GM04503 (cell line): ENCODE results near the gene COPS7A.
"Not testable (repeated sequence)": the region's sequence is repeated elsewhere in the genome, so short reads cannot be mapped to it uniquely, and the experiment has no call there.

Experiments used
- DNase-seq: peaks from one replicate; pipeline ENCODE4 v3.0.0-alpha.2; 2012; ENCODE audit warnings: low read depth

Gene COPS7A

DNA sequence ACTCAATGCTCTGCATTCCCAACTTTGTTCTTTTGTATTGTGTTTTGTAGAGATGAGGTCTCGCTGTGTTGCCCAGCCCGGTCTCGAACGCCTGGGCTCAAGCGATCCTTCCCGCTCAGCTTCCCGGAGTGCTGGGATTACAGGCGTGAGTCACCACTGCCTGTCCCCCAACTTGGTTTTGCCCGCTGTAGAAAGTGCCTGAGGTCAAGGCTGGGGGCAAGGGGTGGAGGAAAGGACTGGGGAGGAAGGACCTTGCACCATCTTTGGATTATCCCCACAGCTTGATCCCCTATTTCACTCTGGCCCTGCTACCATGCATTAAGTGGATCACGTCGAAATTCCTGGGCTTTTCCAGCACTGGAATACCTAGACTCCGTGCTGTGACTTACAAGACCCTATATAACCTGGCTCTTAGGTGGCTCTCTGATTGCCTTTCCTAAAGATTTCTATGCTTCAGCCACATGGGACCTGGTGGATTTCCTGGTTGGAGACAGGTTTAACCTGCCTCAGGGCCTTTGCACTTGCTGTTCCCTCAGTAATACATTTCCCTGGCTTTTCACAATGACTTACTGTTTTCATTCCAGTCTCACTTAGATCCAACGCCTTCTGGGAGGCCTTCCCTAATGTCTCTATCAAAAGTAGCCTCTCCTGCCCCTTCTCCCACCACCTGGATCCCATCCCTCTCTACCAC, 22.6 kb upstream of the COPS7A start:
- no peak for DNase-seq

- no peak for DNase-seq
These were observed 20.2 kb upstream of the COPS7A start for GRCh38 chr12:6703631-6704030.

- DNase-seq, result not testable (repeated sequence)
These were observed 15.5 kb upstream of the COPS7A start for GRCh38 chr12:6708351-6708750.

- DNase-seq, result no peak
These were observed 14.9 kb upstream of the COPS7A start for GRCh38 chr12:6708960-6709394.

DNA sequence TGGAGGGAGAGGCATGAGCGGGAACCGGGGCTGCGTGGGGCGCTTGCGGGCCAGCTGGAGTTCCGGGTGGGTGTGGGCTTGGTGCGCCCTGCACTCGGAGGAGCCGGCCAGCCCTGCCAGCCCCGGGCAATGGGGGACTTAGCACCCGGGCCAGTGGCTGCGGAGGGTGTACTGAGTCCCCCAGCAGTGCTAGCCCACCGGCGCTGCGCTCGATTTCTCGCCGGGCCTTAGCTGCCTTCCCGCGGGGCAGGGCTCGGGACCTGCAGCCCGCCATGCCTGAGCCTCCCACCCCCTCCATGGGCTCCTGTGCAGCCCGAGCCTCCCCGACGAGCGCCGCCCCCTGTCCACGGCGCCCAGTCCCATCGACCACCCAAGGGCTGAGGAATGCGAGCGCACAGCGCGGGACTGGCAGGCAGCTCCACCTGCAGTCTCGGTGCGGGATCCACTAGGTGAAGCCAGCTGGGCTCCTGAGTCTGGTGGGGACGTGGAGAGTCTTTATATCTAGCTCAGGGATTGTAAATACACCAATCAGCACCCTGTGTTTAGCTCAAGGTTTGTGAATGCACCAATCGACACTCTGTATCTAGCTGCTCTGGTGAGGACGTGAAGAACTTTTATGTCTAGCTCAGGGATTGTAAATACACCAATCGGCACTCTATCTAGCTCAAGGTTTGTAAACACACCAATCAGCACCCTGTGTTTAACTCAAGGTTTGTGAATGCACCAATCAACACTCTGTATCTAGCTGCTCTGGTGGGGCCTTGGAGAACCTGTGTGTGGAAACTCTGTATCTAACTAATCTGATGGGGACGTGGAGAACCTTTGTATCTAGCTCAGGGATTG, 7.6 kb upstream of the COPS7A start:
- DNase-seq, result not testable (repeated sequence)

- DNase-seq, result no peak
These were observed 6.9 kb upstream of the COPS7A start for GRCh38 chr12:6716874-6717437.

- no peak for DNase-seq
These were observed 983 bp upstream of the COPS7A start for GRCh38 chr12:6722863-6723262.

GRCh38 chr12:6724409-6724797, 557 bp downstream of the COPS7A start:
- DNase-seq, result peak; percentile 2

DNA sequence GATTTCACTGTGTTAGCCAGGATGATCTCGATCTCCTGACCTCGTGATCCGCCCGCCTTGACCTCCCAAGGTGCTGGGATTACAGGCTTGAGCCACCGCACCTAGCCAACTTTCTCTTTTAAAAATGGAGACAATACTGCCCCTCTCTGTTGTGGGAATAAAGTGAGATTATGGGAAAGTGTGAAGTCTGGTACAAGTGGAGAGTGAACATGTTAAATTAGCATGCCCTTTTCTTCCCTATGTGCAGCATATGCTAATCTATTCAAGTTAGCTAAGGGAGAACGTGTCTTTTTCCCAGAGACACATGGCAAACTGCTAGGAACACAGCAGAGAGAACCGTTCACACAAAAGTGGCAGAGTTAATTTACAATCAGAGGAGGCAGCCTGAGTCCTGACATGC, 1.5 kb downstream of the COPS7A start:
- no peak for DNase-seq

GRCh38 chr12:6729186-6729585, 5.3 kb downstream of the COPS7A start:
- DNase-seq, result no peak

DNA sequence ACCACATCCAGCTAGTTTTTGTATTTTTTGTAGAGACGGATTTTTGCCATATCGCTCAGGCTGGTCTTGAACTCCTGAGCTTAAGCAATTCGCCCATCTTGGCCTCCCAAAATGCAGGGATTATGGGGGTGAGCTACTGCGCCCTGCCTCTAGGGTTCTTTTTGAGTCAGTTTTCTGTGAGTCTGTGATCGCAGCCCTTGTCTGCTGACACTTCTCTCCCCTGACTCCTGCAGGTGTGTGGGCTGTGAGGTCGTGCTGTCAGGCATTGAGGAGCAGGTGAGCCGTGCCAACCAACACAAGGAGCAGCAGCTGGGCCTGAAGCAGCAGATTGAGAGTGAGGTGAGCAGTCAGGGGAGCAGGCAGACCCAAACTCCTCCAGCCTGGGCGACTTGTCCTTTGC, 6.3 kb downstream of the COPS7A start:
- no peak for DNase-seq

DNA sequence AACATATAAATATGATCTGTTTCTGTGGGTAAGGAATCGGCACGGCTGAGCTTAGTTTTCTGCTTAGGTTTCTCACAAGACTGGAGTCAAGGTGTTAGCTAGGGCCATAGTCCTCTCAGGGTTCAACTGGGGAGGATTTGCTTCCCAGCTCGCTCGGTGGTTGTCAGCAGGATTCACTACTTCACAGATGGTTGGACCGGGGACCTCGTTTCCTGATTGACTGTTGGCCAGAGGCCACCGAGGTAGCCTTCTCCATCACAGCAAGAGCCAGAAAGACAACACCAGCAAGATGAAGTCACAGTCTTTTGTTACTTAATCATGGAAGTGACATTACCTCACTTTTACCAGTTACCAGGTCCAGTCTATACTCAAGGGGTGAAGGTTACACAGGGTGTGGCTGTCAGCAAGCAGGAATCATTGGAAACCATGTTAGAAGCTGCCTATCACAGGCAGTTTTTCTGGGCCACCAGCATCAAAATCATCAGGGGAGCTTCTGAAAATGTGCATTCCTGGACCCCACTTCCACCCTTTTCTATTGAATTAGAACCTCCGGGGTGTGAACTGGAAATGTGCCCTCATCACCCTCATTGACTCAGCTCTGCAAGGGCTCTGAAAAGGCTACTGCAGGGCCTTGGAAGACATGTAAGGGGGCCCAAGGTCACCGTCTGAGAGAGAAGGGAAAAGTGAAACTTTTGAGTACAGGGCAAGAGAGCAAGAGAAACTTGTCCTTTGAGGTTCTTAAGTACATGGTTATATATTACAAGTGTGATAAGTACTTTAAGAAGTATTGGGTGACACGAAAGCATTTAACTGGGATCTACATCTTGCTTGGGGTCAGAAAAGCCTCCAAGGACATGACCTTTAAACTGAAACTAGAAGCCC, 10.9 kb downstream of the COPS7A start:
- no peak for DNase-seq

DNA sequence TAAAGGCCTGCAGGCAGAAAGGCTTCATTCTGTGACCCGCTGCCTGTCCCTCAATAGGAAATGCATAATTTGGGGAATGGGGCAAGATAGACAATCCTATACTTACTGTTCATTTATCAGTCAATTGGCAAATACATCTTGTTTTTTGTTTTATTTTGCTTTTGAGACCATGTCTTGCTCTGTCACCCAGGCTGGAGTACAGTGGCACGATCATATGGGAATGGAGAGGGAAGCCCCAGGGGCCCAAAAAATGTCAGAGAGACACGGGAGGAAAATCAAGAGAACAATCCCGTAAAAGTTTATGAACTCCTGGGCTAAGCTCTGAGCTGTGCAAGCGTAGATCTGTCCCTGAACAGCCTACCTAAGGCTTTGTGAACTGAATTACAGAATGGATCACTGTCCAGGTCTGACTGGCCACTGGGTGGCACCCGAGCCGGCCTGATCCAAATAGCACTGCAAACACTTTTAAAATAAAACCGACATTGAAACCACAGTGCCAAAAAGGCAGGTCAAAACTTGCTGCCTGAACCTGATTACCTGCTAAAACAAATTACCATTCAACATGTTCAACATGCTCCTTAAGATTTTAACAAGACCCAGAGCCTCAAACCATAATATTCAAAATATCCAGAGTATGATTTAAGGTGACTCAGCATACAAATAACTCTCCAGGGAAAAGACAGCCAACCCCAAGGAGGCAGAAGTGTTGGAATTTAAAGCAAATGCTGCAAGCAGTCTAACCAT, 11.8 kb downstream of the COPS7A start:
- peak; percentile 35 for DNase-seq

- DNase-seq, result no peak
These were observed 12.9 kb downstream of the COPS7A start for GRCh38 chr12:6736754-6737153.

- not testable (repeated sequence) for DNase-seq
These were observed 18.2 kb downstream of the COPS7A start for GRCh38 chr12:6742080-6742479.

- DNase-seq, result no peak
These were observed 19.0 kb downstream of the COPS7A start for GRCh38 chr12:6742834-6743233.

DNA sequence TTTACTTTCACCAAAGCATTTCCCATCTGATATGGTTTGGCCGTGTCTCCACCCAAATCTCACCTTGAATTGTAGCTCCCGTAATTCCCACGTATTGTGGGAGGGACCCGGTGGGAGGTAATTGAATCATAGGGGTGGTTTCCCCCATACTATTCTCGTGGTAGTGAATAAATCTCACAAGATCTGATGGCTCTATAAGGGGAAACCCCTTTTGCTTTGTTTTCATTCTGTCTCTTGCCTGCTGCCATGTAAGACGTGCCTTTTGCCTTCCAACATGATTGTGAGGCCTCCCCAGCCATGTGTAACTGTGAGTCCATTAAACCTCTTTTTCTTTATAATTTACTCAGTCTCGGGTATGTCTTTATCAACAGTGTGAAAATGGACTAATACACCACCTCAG, 19.5 kb downstream of the COPS7A start:
- not testable (repeated sequence) for DNase-seq

GRCh38 chr12:6745741-6746525, 22.1 kb downstream of the COPS7A start:
- no peak for DNase-seq

GRCh38 chr12:6747216-6747615, 23.4 kb downstream of the COPS7A start:
- DNase-seq, result no peak

- DNase-seq, result no peak
These were observed 24.9 kb downstream of the COPS7A start for GRCh38 chr12:6748761-6749160.

DNA sequence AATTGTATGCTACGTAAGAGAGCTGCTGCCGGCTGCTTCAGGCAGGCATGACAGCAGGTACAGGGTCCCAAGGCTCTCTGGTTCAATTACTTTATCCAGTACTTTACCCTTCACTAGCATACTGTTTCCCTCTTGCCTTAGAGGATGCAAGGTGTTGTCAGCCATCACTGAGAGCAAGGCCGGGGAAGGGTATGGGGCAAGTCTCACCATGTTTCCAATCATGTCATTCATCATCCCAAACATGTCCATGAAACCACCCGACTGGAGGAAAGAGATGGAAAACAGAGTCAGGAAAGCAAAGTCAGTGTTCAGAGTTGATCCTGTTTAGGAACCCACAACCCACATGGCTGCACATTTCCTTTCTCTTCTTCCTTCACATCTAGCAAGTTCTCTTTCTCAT, 26.7 kb downstream of the COPS7A start:
- DNase-seq, result no peak
